HG03060 (cell line): Measurements from ENCODE around the gene EAF2.
A peak's percentile ranks its signal among the peaks of the same experiment; 100 is the strongest.

Experiments
- ATAC-seq: cut with Tn5 transposase; IDR thresholded peaks from one replicate; pipeline ENCODE4 v1.9.1; 2021; ENCODE audit warnings: low read depth, moderate number of reproducible peaks; ENCODE audit not compliant: unreplicated experiment

Gene EAF2

GRCh38 chr3:121834671-121835464 lies at the start of gene EAF2, which contains the start of gene IQCB1:
Gene EAF2 (plus strand): TSS chr3:121835209. CDS start chr3:121835286, 77 bp downstream.
Gene IQCB1 (minus strand): TSS chr3:121835060. CDS start chr3:121828960, 6,100 bp downstream.
- ATAC-seq = peak; percentile 96

- no peak for ATAC-seq
Measured at GRCh38 chr3:121786485-121786884, 48.5 kb upstream of the EAF2 start.

- peak; percentile 48 for ATAC-seq
Measured at GRCh38 chr3:121793078-121793477, 41.9 kb upstream of the EAF2 start.

- no peak for ATAC-seq
Measured at GRCh38 chr3:121794264-121794983, 40.6 kb upstream of the EAF2 start.

GRCh38 chr3:121796970-121797369 lies 38.0 kb upstream of the EAF2 start:
- no peak for ATAC-seq

- no peak for ATAC-seq
Measured at GRCh38 chr3:121800906-121801305, 34.1 kb upstream of the EAF2 start.

- no peak for ATAC-seq
Measured at GRCh38 chr3:121803771-121804320, 31.2 kb upstream of the EAF2 start.

- ATAC-seq = peak; percentile 95
Measured at GRCh38 chr3:121809249-121809648, 25.8 kb upstream of the EAF2 start.

- ATAC-seq = no peak
Measured at GRCh38 chr3:121817753-121818152, 17.3 kb upstream of the EAF2 start.

GRCh38 chr3:121818578-121818977 lies 16.4 kb upstream of the EAF2 start:
- ATAC-seq = no peak

- ATAC-seq = no peak
Measured at GRCh38 chr3:121819236-121819635, 15.8 kb upstream of the EAF2 start.

- no peak for ATAC-seq
Measured at GRCh38 chr3:121821421-121822199, 13.4 kb upstream of the EAF2 start.

- no peak for ATAC-seq
Measured at GRCh38 chr3:121822973-121823372, 12.0 kb upstream of the EAF2 start.

GRCh38 chr3:121834157-121834670 lies 795 bp upstream of the EAF2 start:
- no peak for ATAC-seq

GRCh38 chr3:121835465-121835801 lies 424 bp downstream of the EAF2 start:
- ATAC-seq = no peak

- no peak for ATAC-seq
Measured at GRCh38 chr3:121836064-121836463, 1.1 kb downstream of the EAF2 start.

- no peak for ATAC-seq
Measured at GRCh38 chr3:121836481-121836880, 1.5 kb downstream of the EAF2 start.

- no peak for ATAC-seq
Measured at GRCh38 chr3:121839962-121840361, 5.0 kb downstream of the EAF2 start.

- ATAC-seq = no peak
Measured at GRCh38 chr3:121844892-121845291, 9.9 kb downstream of the EAF2 start.

- ATAC-seq = no peak
Measured at GRCh38 chr3:121852256-121852655, 17.2 kb downstream of the EAF2 start.

GRCh38 chr3:121855555-121855954 lies 20.5 kb downstream of the EAF2 start:
- ATAC-seq = no peak
